Mesendoderm (in vitro differentiated cells): Measurements from ENCODE around the gene CLEC6A.

ENCODE experiments used
- DNase-seq: peaks from one replicate; pipeline ENCODE4 v3.0.0; 2013
- H2AK5ac ChIP-seq: 2 replicates; pipeline ENCODE4 v1.6.1; 2013; ENCODE audit warnings: low read length, inconsistent platforms
- H2BK120ac ChIP-seq: 2 replicates; pipeline ENCODE4 v1.6.1; 2013; ENCODE audit warnings: low read depth, mild to moderate bottlenecking, low read length, moderate library complexity, mixed read lengths
- H2BK15ac ChIP-seq: replicated peaks from 2 replicates; pipeline ENCODE4 v1.6.1; 2013; ENCODE audit warnings: low read depth, mild to moderate bottlenecking, moderate library complexity
- H2BK5ac ChIP-seq: 2 replicates; pipeline ENCODE4 v1.6.1; 2013; ENCODE audit warnings: low read length, inconsistent platforms
- H3K18ac ChIP-seq: 2 replicates; pipeline ENCODE4 v1.6.1; 2013; ENCODE audit warnings: mild to moderate bottlenecking, low read length, mixed read lengths
- H3K23ac ChIP-seq: one replicate; pipeline ENCODE4 v1.6.1; 2013; ENCODE audit warnings: low read length
- H3K27ac ChIP-seq: 2 replicates; pipeline ENCODE4 v1.5.1; 2013; ENCODE audit warnings: low read depth, mild to moderate bottlenecking, inconsistent platforms, low read length, moderate library complexity
- H3K27me3 ChIP-seq: 2 replicates; pipeline ENCODE4 v1.6.1; 2013; ENCODE audit warnings: low read length, control low read depth, mild to moderate bottlenecking, inconsistent platforms; ENCODE audit not compliant: insufficient read depth, poor library complexity
- H3K36me3 ChIP-seq: 2 replicates; pipeline ENCODE4 v1.6.1; 2013; ENCODE audit warnings: low read length, inconsistent platforms; ENCODE audit not compliant: control insufficient read depth, insufficient read depth
- H3K4ac ChIP-seq: one replicate; pipeline ENCODE4 v1.6.1; 2013; ENCODE audit warnings: low read depth, mild to moderate bottlenecking, low read length, moderate library complexity
- H3K4me1 ChIP-seq: 2 replicates; pipeline ENCODE4 v1.6.1; 2013; ENCODE audit warnings: low read depth, low read length, inconsistent platforms; ENCODE audit not compliant: control insufficient read depth
- H3K4me2 ChIP-seq: 2 replicates; pipeline ENCODE4 v1.6.1; 2013; ENCODE audit warnings: low read length
- H3K4me3 ChIP-seq: 2 replicates; pipeline ENCODE4 v1.5.1; 2013; ENCODE audit warnings: mild to moderate bottlenecking, low read length
- H3K56ac ChIP-seq: one replicate; pipeline ENCODE4 v1.6.1; 2013; ENCODE audit warnings: low read length
- H3K79me1 ChIP-seq: 2 replicates; pipeline ENCODE4 v1.6.1; 2013; ENCODE audit warnings: low read length, inconsistent platforms
- H3K79me2 ChIP-seq: 2 replicates; pipeline ENCODE4 v1.6.1; 2013; ENCODE audit warnings: mild to moderate bottlenecking, low read length; ENCODE audit not compliant: control insufficient read depth, insufficient read depth
- H3K9ac ChIP-seq: 2 replicates; pipeline ENCODE4 v1.6.1; 2013; ENCODE audit warnings: low read length, inconsistent platforms
- H4K5ac ChIP-seq: one replicate; pipeline ENCODE4 v1.6.1; 2013; ENCODE audit warnings: low read length
- H4K8ac ChIP-seq: one replicate; pipeline ENCODE4 v1.6.1; 2013; ENCODE audit warnings: low read depth, mild to moderate bottlenecking, control low read depth, low read length, moderate library complexity
- WGBS: extraction: QIAGEN DNeasy Blood & Tissue Kit; methylation state at CpG from one replicate; pipeline ENCODE4 v1.1.7; 2013; ENCODE audit warnings: low lambda C conversion rate, missing lambda C conversion rate; ENCODE audit not compliant: insufficient coverage; ENCODE audit errors: extremely low coverage; 5-methylcytosine and 5-hydroxymethylcytosine counted together

Gene CLEC6A

GRCh38 chr12:8455271-8455670, 491 bp upstream of the CLEC6A start:
- Histone ChIP-seq H3K79me2 (no peaks in the 10 kb centered on the region), H2BK120ac (no peak overlapping the region), H2AK5ac (no peak overlapping the region), H4K8ac (no peak overlapping the region), H3K56ac (no peak overlapping the region), H3K4me1 (no peaks in the 10 kb centered on the region), H2BK15ac (no peak overlapping the region), H3K27ac (no peak overlapping the region), H3K79me1 (no peaks in the 10 kb centered on the region), H3K18ac (no peak overlapping the region), H3K4me2 (no peak overlapping the region), H2BK5ac (no peak overlapping the region), H3K4me3 (no peak overlapping the region), H3K9ac (no peak overlapping the region), H3K23ac (no peak overlapping the region), H3K36me3 (no peaks in the 10 kb centered on the region), H3K27me3 (no peaks in the 10 kb centered on the region), H3K4ac (no peak overlapping the region), H4K5ac (no peak overlapping the region)
- DNase-seq = no peak

- Histone ChIP-seq H3K79me1 (no peaks in the 10 kb centered on the region), H2BK5ac (no peak overlapping the region), H3K18ac (no peak overlapping the region), H3K56ac (no peak overlapping the region), H3K4ac (no peak overlapping the region), H4K5ac (no peak overlapping the region), H3K4me3 (no peak overlapping the region), H3K9ac (no peak overlapping the region), H2AK5ac (no peak overlapping the region), H4K8ac (no peak overlapping the region), H2BK15ac (no peak overlapping the region), H3K23ac (no peak overlapping the region), H3K27me3 (no peaks in the 10 kb centered on the region), H3K4me1 (no peaks in the 10 kb centered on the region), H3K79me2 (no peaks in the 10 kb centered on the region), H3K4me2 (no peak overlapping the region), H3K36me3 (no peaks in the 10 kb centered on the region), H2BK120ac (no peak overlapping the region), H3K27ac (peak overlapping the region; percentile 66)
- no peak for DNase-seq
- WGBS = no CpG with 5 or more reads among the region's 2 CpGs
These were observed 5.7 kb downstream of the CLEC6A start for GRCh38 chr12:8461426-8461825.

- H3K27me3 ChIP-seq = no peaks in the 10 kb centered on the region
- H3K23ac ChIP-seq = no peak overlapping the region
- no peak overlapping the region for H3K4me2 ChIP-seq
- H3K79me2 ChIP-seq = no peaks in the 10 kb centered on the region
- no peak overlapping the region for H3K18ac ChIP-seq
- WGBS = no CpG with 5 or more reads among the region's 2 CpGs
- no peak overlapping the region for H2BK5ac ChIP-seq
- no peak overlapping the region for H4K5ac ChIP-seq
- H2AK5ac ChIP-seq = no peak overlapping the region
- no peak overlapping the region for H4K8ac ChIP-seq
- H3K4me1 ChIP-seq = no peaks in the 10 kb centered on the region
- DNase-seq = no peak
- H3K27ac ChIP-seq = no peak overlapping the region
- no peaks in the 10 kb centered on the region for H3K36me3 ChIP-seq
- no peak overlapping the region for H2BK15ac ChIP-seq
- no peak overlapping the region for H3K4ac ChIP-seq
- no peak overlapping the region for H3K56ac ChIP-seq
- no peak overlapping the region for H3K4me3 ChIP-seq
- H3K9ac ChIP-seq = no peak overlapping the region
- no peak overlapping the region for H2BK120ac ChIP-seq
- no peaks in the 10 kb centered on the region for H3K79me1 ChIP-seq
These were observed 9.7 kb downstream of the CLEC6A start for GRCh38 chr12:8465301-8465996.

GRCh38 chr12:8466241-8466640, 10.5 kb downstream of the CLEC6A start:
- Histone ChIP-seq H3K4ac (no peak overlapping the region), H3K36me3 (no peaks in the 10 kb centered on the region), H3K9ac (no peak overlapping the region), H4K8ac (no peak overlapping the region), H2BK5ac (no peak overlapping the region), H3K27ac (no peak overlapping the region), H3K18ac (no peak overlapping the region), H2BK15ac (no peak overlapping the region), H3K4me3 (no peak overlapping the region), H2BK120ac (no peak overlapping the region), H2AK5ac (no peak overlapping the region), H3K79me1 (no peaks in the 10 kb centered on the region), H4K5ac (no peak overlapping the region), H3K4me1 (no peaks in the 10 kb centered on the region), H3K79me2 (no peaks in the 10 kb centered on the region), H3K27me3 (no peaks in the 10 kb centered on the region), H3K23ac (no peak overlapping the region), H3K4me2 (no peak overlapping the region), H3K56ac (no peak overlapping the region)
- no peak for DNase-seq

- no peaks in the 10 kb centered on the region for H3K79me1 ChIP-seq
- no peaks in the 10 kb centered on the region for H3K79me2 ChIP-seq
- H3K23ac ChIP-seq = no peak overlapping the region
- DNase-seq = no peak
- no peak overlapping the region for H2BK120ac ChIP-seq
- H3K36me3 ChIP-seq = no peaks in the 10 kb centered on the region
- no peak overlapping the region for H2AK5ac ChIP-seq
- no peak overlapping the region for H4K8ac ChIP-seq
- no peak overlapping the region for H3K4ac ChIP-seq
- no peaks in the 10 kb centered on the region for H3K27me3 ChIP-seq
- H2BK5ac ChIP-seq = no peak overlapping the region
- H2BK15ac ChIP-seq = no peak overlapping the region
- H4K5ac ChIP-seq = no peak overlapping the region
- no peak overlapping the region for H3K4me3 ChIP-seq
- WGBS = no CpG with 5 or more reads among the region's 1 CpG
- no peak overlapping the region for H3K4me2 ChIP-seq
- H3K18ac ChIP-seq = no peak overlapping the region
- no peak overlapping the region for H3K27ac ChIP-seq
- H3K56ac ChIP-seq = no peak overlapping the region
- no peak overlapping the region for H3K9ac ChIP-seq
- H3K4me1 ChIP-seq = no peaks in the 10 kb centered on the region
These were observed 15.3 kb downstream of the CLEC6A start for GRCh38 chr12:8471090-8471489.

GRCh38 chr12:8475508-8476203, 19.9 kb downstream of the CLEC6A start:
- no peak overlapping the region for H3K9ac ChIP-seq
- no peak overlapping the region for H2BK5ac ChIP-seq
- H2AK5ac ChIP-seq = no peak overlapping the region
- H3K4ac ChIP-seq = no peak overlapping the region
- H3K56ac ChIP-seq = no peak overlapping the region
- H3K79me1 ChIP-seq = no peaks in the 10 kb centered on the region
- no peak overlapping the region for H3K23ac ChIP-seq
- no peak overlapping the region for H4K5ac ChIP-seq
- H3K18ac ChIP-seq = no peak overlapping the region
- H4K8ac ChIP-seq = no peak overlapping the region
- no peak overlapping the region for H3K4me2 ChIP-seq
- H3K4me3 ChIP-seq = no peak overlapping the region
- H2BK15ac ChIP-seq = no peak overlapping the region
- no peaks in the 10 kb centered on the region for H3K4me1 ChIP-seq
- no peak for DNase-seq
- no peaks in the 10 kb centered on the region for H3K79me2 ChIP-seq
- no peaks in the 10 kb centered on the region for H3K27me3 ChIP-seq
- no peak overlapping the region for H3K27ac ChIP-seq
- H3K36me3 ChIP-seq = no peaks in the 10 kb centered on the region
- no peak overlapping the region for H2BK120ac ChIP-seq
